Measurements from ENCODE around the gene TBC1D1. TPM values are rescaled to one million over a fixed set of nuclear protein-coding genes. Genes with fewer than 3 reads are reported as not detected.

The TBC1D1 gene
- total and polyA plus RNA-seq, 2 of the 8 experiments (the other 6 are each of a cell fraction or from before 2014, with no cell fraction given): 96.9 to 162 TPM

- no peak overlapping the region for H3K4me2 ChIP-seq (ENCODE audit: insufficient read depth in 1 of 2, low read depth in 2 of 2, low read length in 2 of 2)
- no peak for TF ChIP-seq GABPA (IDR thresholded peaks at IDR 0.05; ENCODE audit: borderline replicate concordance, insufficient read depth, low read length)
- no peak for TF ChIP-seq POLR2AphosphoS5 (IDR thresholded peaks at IDR 0.05; ENCODE audit: low read depth, low read length)
- TF ChIP-seq MAFK (IDR thresholded peaks at IDR 0.05; ENCODE audit: low read depth, low read length): no peak
- TF ChIP-seq BRCA1 (IDR thresholded peaks at IDR 0.05; ENCODE audit: low read depth, low read length): no peak
- TF ChIP-seq SP4 (IDR thresholded peaks at IDR 0.05; ENCODE audit: low read length): no peak
- no peak for TF ChIP-seq NRF1 (IDR thresholded peaks at IDR 0.05; ENCODE audit: low read depth, low read length)
- TF ChIP-seq NANOG (IDR thresholded peaks at IDR 0.05; ENCODE audit: insufficient read depth, low read depth, low read length, poor library complexity, severe bottlenecking): no peak
- TF ChIP-seq KDM4A (IDR thresholded peaks at IDR 0.05; ENCODE audit: low read depth, low read length, severe bottlenecking): no peak
- TF ChIP-seq BCL11A (IDR thresholded peaks at IDR 0.05; ENCODE audit: low read depth in 2 of 2, low read length in 2 of 2): no peak
- TF ChIP-seq EGR1 (IDR thresholded peaks at IDR 0.05; ENCODE audit: borderline replicate concordance, low read depth, low read length): no peak
Measured at GRCh38 chr4:38149472-38149996, 258.6 kb downstream of the TBC1D1 start.

More at GRCh38 chr4:38149472-38149996, 258.6 kb downstream of the TBC1D1 start:
- DNase-seq (ENCODE audit: low read depth in 1 of 2, low spot score in 2 of 2): no peak
- Histone ChIP-seq H2AK5ac (ENCODE audit: low read depth, low read length) (no peak overlapping the region), H4K20me1 (replicated peaks in 1 of 2; ENCODE audit: control insufficient read depth in 1 of 2, insufficient read depth in 2 of 2, low read length in 2 of 2) (no peaks in the 10 kb centered on the region), H3K27ac (ENCODE audit: low read depth, low read length) (no peak overlapping the region), H3K27me3 (replicated peaks in 1 of 4; ENCODE audit: control insufficient read depth in 3 of 4, extremely low read depth in 1 of 4, insufficient read depth in 3 of 4, low read length in 3 of 4) (no peaks in the 10 kb centered on the region), H3K79me1 (ENCODE audit: low read depth, low read length) (no peaks in the 10 kb centered on the region), H2BK5ac (ENCODE audit: low read depth, low read length) (no peak overlapping the region), H4K8ac (ENCODE audit: extremely low read depth, insufficient read depth, low read length) (no peak overlapping the region), H3K79me2 (ENCODE audit: control insufficient read depth in 1 of 2, insufficient read depth in 2 of 2, low read length in 2 of 2) (no peaks in the 10 kb centered on the region), H3K4me1 (replicated peaks in 1 of 4; ENCODE audit: control insufficient read depth in 3 of 4, insufficient read depth in 4 of 4, low read length in 3 of 4) (no peaks in the 10 kb centered on the region; a peak in 2 of 7 replicates), H3K9me3 (ENCODE audit: insufficient read depth in 2 of 2, low read depth in 1 of 2, low read length in 1 of 2) (no peaks in the 10 kb centered on the region), H3K4me3 (ENCODE audit: extremely low read depth in 1 of 4, insufficient read depth in 2 of 4, low read depth in 3 of 4, low read length in 4 of 4) (no peak overlapping the region), H3K4ac (replicated peaks; ENCODE audit: insufficient read length, low read depth, low read length) (no peak overlapping the region), H3K23me2 (ENCODE audit: low read depth, low read length) (no peaks in the 10 kb centered on the region), H3K23ac (ENCODE audit: insufficient read length) (no peak overlapping the region), H4K5ac (ENCODE audit: insufficient read length, low read depth, low read length) (no peak overlapping the region), H3K18ac (ENCODE audit: extremely low read depth, low read length) (no peak overlapping the region), H2BK120ac (replicated peaks; ENCODE audit: low read depth, low read length) (no peak overlapping the region), H3K14ac (ENCODE audit: insufficient read length) (no peak overlapping the region), H3K56ac (replicated peaks; ENCODE audit: insufficient read length, low read depth, low read length) (no peak overlapping the region), H2BK12ac (ENCODE audit: low read depth, low read length) (no peak overlapping the region), H3K36me3 (ENCODE audit: control insufficient read depth in 2 of 4, insufficient read depth in 4 of 4, low read length in 3 of 4) (no peaks in the 10 kb centered on the region), H2AFZ (ENCODE audit: low read length) (no peak overlapping the region), H3K9ac (replicated peaks in 1 of 4; ENCODE audit: extremely low read depth in 1 of 4, low read depth in 3 of 4, low read length in 3 of 4) (no peak overlapping the region), H2BK20ac (ENCODE audit: low read length) (no peak overlapping the region), H4K91ac (replicated peaks; ENCODE audit: insufficient read length, low read length) (no peak overlapping the region), H2BK15ac (ENCODE audit: low read length) (no peak overlapping the region)
- FAIRE-seq: no peak
- POLR2A ChIA-PET (ENCODE audit: partially characterized antibody): no interaction called here
- CTCF ChIA-PET (ENCODE audit: partially characterized antibody): interaction anchor here (0.5 to 1.0 kb wide), 5 partner anchors 13 to 94 kb away, joined by 3 to 5 read pairs (median 3); no protein-coding TSS in a partner anchor
